Psoas muscle (tissue), 8 donors: ENCODE measurements around the gene KIAA1958. TPM values are rescaled to one million over a fixed set of nuclear protein-coding genes. Genes with fewer than 3 reads are reported as not detected.
"Not testable (repeated sequence)": the region's sequence is repeated elsewhere in the genome, so short reads cannot be mapped to it uniquely, and the experiment has no call there.

Source experiments
- ATAC-seq, 4 donors: fragments of 200-7000 bp; cut with Tn5 transposase; one replicate each; pipeline ENCODE4 v1.9.1; 2020; ENCODE audit warnings: moderate library complexity in 3 of 4, mild to moderate bottlenecking in 2 of 4
- DNase-seq, 2 donors: peaks; one replicate each; pipeline ENCODE4 v3.0.0-alpha.2; 2020
- H3K27ac ChIP-seq: fragments of 200-600 bp; one replicate; pipeline ENCODE4 v1.8.0; 2022
- H3K27me3 ChIP-seq, 3 donors: fragments of 200-600 bp in 1 of 3; one replicate each; pipeline versions ENCODE4 v1.6.1 to v1.8.0; 2013 to 2022; ENCODE audit warnings: low read length in 2 of 3, mild to moderate bottlenecking in 2 of 3, moderate library complexity in 1 of 3; ENCODE audit not compliant: insufficient read depth in 3 of 3
- H3K36me3 ChIP-seq, 2 donors: fragments of 200-600 bp in 1 of 2; one replicate each; pipeline versions ENCODE4 v1.6.1 to v1.8.0; 2013 to 2022; ENCODE audit warnings: low read depth in 1 of 2, mild to moderate bottlenecking in 1 of 2, moderate library complexity in 1 of 2; ENCODE audit not compliant: insufficient read depth in 1 of 2
- H3K4me1 ChIP-seq: fragments of 200-600 bp; one replicate; pipeline ENCODE4 v1.8.0; 2022
- H3K4me3 ChIP-seq: fragments of 200-600 bp; one replicate; pipeline ENCODE4 v1.8.0; 2022; ENCODE audit warnings: mild to moderate bottlenecking
- H3K9me3 ChIP-seq: fragments of 200-600 bp; one replicate; pipeline ENCODE4 v1.8.0; 2022
- CTCF ChIP-seq: fragments of 200-600 bp; IDR thresholded peaks from one replicate; pipeline ENCODE4 v1.8.0; 2022; ENCODE audit warnings: antibody characterized with exemption
- WGBS, 3 donors: extraction: QIAGEN DNeasy Blood & Tissue Kit; methylation state at CpG; one replicate each; pipeline versions ENCODE4 v1.1.6 to v1.1.7; 2013; 5-methylcytosine and 5-hydroxymethylcytosine counted together
- intact Hi-C, 2 donors: fragments of 100-400 bp; cut with DNase I; formaldehyde crosslinking; loops; one replicate each; pipeline versions ENCODE4 v1.11.0 to v1.14.2; 2022
- polyA plus RNA-seq, 3 donors: library from polyadenylated mRNA; stranded (reverse); fragments of 200-250 nt; gene quantifications; one replicate each; pipeline ENCODE4 v1.2.3, GENCODE V29; 2013
- total RNA-seq, 4 donors: library from RNA; stranded (reverse); fragmentation: NEBNext Ultra II Directional in 2 of 4; extraction: Animal tissue kit (Norgen Biotek cat#: 25700) in 2 of 4; gene quantifications; one replicate each; pipeline versions ENCODE4 v1.2.1 to v1.2.4, GENCODE V29; 2021 to 2023
- donor health status: healthy with polysubstance abuse.
- donor health status: DM: no; HTN: no; CAD: no; lungs with moderate emphysema.
- donor health status: Bipolar disorder and iron deficiency.
- donor health status: healthy.
- donor health status: DM: yes; HTN: yes; CAD: no.
- donor health status: DM: no; HTN: no; CAD: no.
- donor health status: DM: no; HTN: no; CAD: no.
- donor health status: DM: yes; HTN: yes; CAD: no.

Gene KIAA1958
- total and polyA plus RNA-seq, 7 donors, result 0.56 to 4.1 (median 1.5) TPM

GRCh38 chr9:112581469-112582176 is 95.0 kb downstream of the KIAA1958 start:
- no peaks in the 10 kb centered on the region for H3K27me3 ChIP-seq
- no peak for DNase-seq
- H3K9me3 ChIP-seq, result no peaks in the 10 kb centered on the region
- H3K4me3 ChIP-seq, result no peak overlapping the region
- H3K4me1 ChIP-seq, result no peaks in the 10 kb centered on the region
- no peak overlapping the region for H3K27ac ChIP-seq
- no peak for TF ChIP-seq CTCF
- intact Hi-C loops, result no loop called here
- ATAC-seq, result no peak
- WGBS, 3 donors, result 86 to 96% (median 91%) methylated on average over 7 of the region's 7 CpGs
- no peaks in the 10 kb centered on the region for H3K36me3 ChIP-seq

- WGBS, 3 donors, result 70 to 75% (median 71%) methylated on average over 7 of the region's 7 CpGs
- H3K4me3 ChIP-seq, result no peak overlapping the region
- no peak for TF ChIP-seq CTCF
- no peak overlapping the region for H3K27ac ChIP-seq
- intact Hi-C loops, result no loop called here
- H3K9me3 ChIP-seq, result no peaks in the 10 kb centered on the region
- no peaks in the 10 kb centered on the region for H3K4me1 ChIP-seq
- DNase-seq (no peak), ATAC-seq (peak; percentile 37 to 66 (median 64))
- no peaks in the 10 kb centered on the region for H3K36me3 ChIP-seq
- H3K27me3 ChIP-seq, result no peaks in the 10 kb centered on the region
Observed at GRCh38 chr9:112582371-112583262, 96.0 kb downstream of the KIAA1958 start.

GRCh38 chr9:112586599-112587155 is 100.0 kb downstream of the KIAA1958 start:
- Histone ChIP-seq H3K4me1 (no peaks in the 10 kb centered on the region), H3K9me3 (no peaks in the 10 kb centered on the region), H3K4me3 (no peak overlapping the region), H3K27ac (no peak overlapping the region), H3K27me3 (no peaks in the 10 kb centered on the region), H3K36me3 (no peaks in the 10 kb centered on the region)
- no peak for TF ChIP-seq CTCF
- intact Hi-C loops, result no loop called here
- WGBS, 3 donors, result 94 to 97% (median 96%) methylated on average over 4 of the region's 4 CpGs
- no peak for ATAC-seq
- no peak for DNase-seq

GRCh38 chr9:112591875-112592274 is 105.2 kb downstream of the KIAA1958 start:
- H3K4me3 ChIP-seq, H3K36me3 ChIP-seq, ATAC-seq, intact Hi-C loops, H3K9me3 ChIP-seq, H3K27ac ChIP-seq, H3K27me3 ChIP-seq, DNase-seq, H3K4me1 ChIP-seq: not testable (repeated sequence)
- 96% methylated on average over 8 of the region's 8 CpGs for WGBS, 3 donors

- intact Hi-C loops, result no loop called here
- DNase-seq (no peak), ATAC-seq (no peak)
- Histone ChIP-seq H3K27ac (no peak overlapping the region), H3K27me3 (no peaks in the 10 kb centered on the region), H3K4me1 (no peaks in the 10 kb centered on the region), H3K9me3 (no peaks in the 10 kb centered on the region), H3K4me3 (no peak overlapping the region), H3K36me3 (no peaks in the 10 kb centered on the region)
- TF ChIP-seq CTCF, result no peak
- 68 to 86% (median 77%) methylated on average over 3 of the region's 3 CpGs for WGBS, 3 donors
Observed at GRCh38 chr9:112599732-112600131, 113.1 kb downstream of the KIAA1958 start.
